ENCODE data around the gene NLGN3. TPM values are rescaled to one million over a fixed set of nuclear protein-coding genes. Genes with fewer than 3 reads are reported as not detected.

Gene NLGN3
- total RNA-seq (2014; rRNA removed; shearing (Covaris generic)): 0.51 and 0.57 TPM in 2 replicates
- 1.3 and 1.7 TPM in 2 replicates for total RNA-seq (2022)
- Bru-seq, nascent RNA: percentile 33 among the genes with signal in this experiment
- percentile 37 among the genes with signal in this experiment for BruChase-seq, experiment 1, labeled RNA remaining after a 6-hour chase
- percentile 41 among the genes with signal in this experiment for BruChase-seq, experiment 2, labeled RNA remaining after a 2-hour chase
- long read RNA-seq, partial matches to known transcripts: 0 of 1 reads
- long read RNA-seq, other reads (novel, unspliced or antisense): 1 of 1 reads

GRCh38 chrX:71144651-71145050, at the start of gene NLGN3:
TSS of gene NLGN3 (plus strand) at chrX:71144841. CDS start at chrX:71147750, 2,909 bp downstream.
- Histone ChIP-seq H3K4me3 (ENCODE audit: low read depth, low read length, poor library complexity, severe bottlenecking) (no peak within 1 kb of the TSS), H2AFZ (ENCODE audit: low read length) (no peak within 1 kb of the TSS), H3K27ac (ENCODE audit: low read depth, low read length, poor library complexity, severe bottlenecking) (no peak within 1 kb of the TSS), H3K36me3 (ENCODE audit: insufficient read depth, low read length) (0 out of 2 replicates have a peak, but pooled peaks cover 6% of the 10 kb centered on the region), H3K9me3 (ENCODE audit: low read length) (no peaks in the 10 kb centered on the region), H3K79me2 (ENCODE audit: insufficient read depth, low read depth, low read length) (no peaks in the 10 kb centered on the region), H4K20me1 (ENCODE audit: insufficient read depth, low read length) (no peaks in the 10 kb centered on the region), H3K4me2 (ENCODE audit: low read length) (no peak within 1 kb of the TSS), H3K4me1 (ENCODE audit: insufficient read depth, low read length, poor library complexity, severe bottlenecking) (no peaks in the 10 kb centered on the region), H3K9me2 (ENCODE audit: insufficient read depth, low read length) (no peaks in the 10 kb centered on the region)
- POLR2A ChIA-PET: no interaction called here
- TF ChIP-seq EZH2phosphoT487 (IDR thresholded peaks at IDR 0.05; ENCODE audit: borderline replicate concordance, low read depth, low read length) (no peak), CTCF (conservative IDR thresholded peaks at IDR 0.05; ENCODE audit: low read length) (no peak)
- BruUV-seq (replicated peaks): no TSS peak
- intact Hi-C loops (cut with micrococcal nuclease; ENCODE audit: unreplicated experiment): no loop called here
- CTCF ChIA-PET (ENCODE audit: unreplicated experiment): no interaction called here
- DNase-seq (ENCODE audit: low spot score): no peak

GRCh38 chrX:71095033-71095432, 49.6 kb upstream of the NLGN3 start:
- Histone ChIP-seq H3K9me2 (ENCODE audit: insufficient read depth, low read length) (no peaks in the 10 kb centered on the region), H2AFZ (ENCODE audit: low read length) (peak overlapping the region; percentile 98), H3K4me3 (ENCODE audit: low read depth, low read length, poor library complexity, severe bottlenecking) (peak overlapping the region; percentile 73), H3K27ac (ENCODE audit: low read depth, low read length, poor library complexity, severe bottlenecking) (no peak overlapping the region), H4K20me1 (ENCODE audit: insufficient read depth, low read length) (no peaks in the 10 kb centered on the region), H3K4me2 (ENCODE audit: low read length) (peak overlapping the region; percentile 84), H3K4me1 (ENCODE audit: insufficient read depth, low read length, poor library complexity, severe bottlenecking) (peaks cover 18% of the 10 kb centered on the region), H3K36me3 (ENCODE audit: insufficient read depth, low read length) (no peaks in the 10 kb centered on the region), H3K79me2 (ENCODE audit: insufficient read depth, low read depth, low read length) (no peaks in the 10 kb centered on the region), H3K9me3 (ENCODE audit: low read length) (no peaks in the 10 kb centered on the region)
- ChIA-PET POLR2A (no interaction called here), CTCF (ENCODE audit: unreplicated experiment) (no interaction called here)
- intact Hi-C loops (cut with micrococcal nuclease; ENCODE audit: unreplicated experiment): no loop called here
- DNase-seq (ENCODE audit: low spot score): no peak
- TF ChIP-seq EZH2phosphoT487 (IDR thresholded peaks at IDR 0.05; ENCODE audit: borderline replicate concordance, low read depth, low read length) (no peak), CTCF (conservative IDR thresholded peaks at IDR 0.05; ENCODE audit: low read length) (no peak)
- TSS peak; percentile 91 for BruUV-seq (replicated peaks)

- POLR2A ChIA-PET: interaction anchor here (0.5 to 1.0 kb wide), 2 partner anchors 11 to 23 kb away, joined by 3 read pairs; partner anchors contain the start of gene MED12
- TF ChIP-seq EZH2phosphoT487 (IDR thresholded peaks at IDR 0.05; ENCODE audit: borderline replicate concordance, low read depth, low read length) (no peak), CTCF (conservative IDR thresholded peaks at IDR 0.05; ENCODE audit: low read length) (no peak)
- H3K79me2 ChIP-seq (ENCODE audit: insufficient read depth, low read depth, low read length): no peaks in the 10 kb centered on the region
- DNase-seq (ENCODE audit: low spot score): peak; percentile 88
- CTCF ChIA-PET (ENCODE audit: unreplicated experiment): interaction anchor here (0.6 kb wide), 1 partner anchor 84 kb away, joined by 5 read pairs; no protein-coding TSS in a partner anchor
- peak within 1 kb of the TSS; percentile 93 for H3K4me2 ChIP-seq (ENCODE audit: low read length)
- no peaks in the 10 kb centered on the region for H3K36me3 ChIP-seq (ENCODE audit: insufficient read depth, low read length)
- H3K9me3 ChIP-seq (ENCODE audit: low read length): no peaks in the 10 kb centered on the region
- peak within 1 kb of the TSS; percentile 98 for H2AFZ ChIP-seq (ENCODE audit: low read length)
- H3K27ac ChIP-seq (ENCODE audit: low read depth, low read length, poor library complexity, severe bottlenecking): no peak within 1 kb of the TSS
- H4K20me1 ChIP-seq (ENCODE audit: insufficient read depth, low read length): no peaks in the 10 kb centered on the region
- H3K9me2 ChIP-seq (ENCODE audit: insufficient read depth, low read length): no peaks in the 10 kb centered on the region
- H3K4me3 ChIP-seq (ENCODE audit: low read depth, low read length, poor library complexity, severe bottlenecking): peak within 1 kb of the TSS; percentile 73
- H3K4me1 ChIP-seq (ENCODE audit: insufficient read depth, low read length, poor library complexity, severe bottlenecking): peaks cover 18% of the 10 kb centered on the region
- BruUV-seq (replicated peaks): no TSS peak
- intact Hi-C loops (cut with micrococcal nuclease; ENCODE audit: unreplicated experiment): no loop called here
These were observed 49.1 kb upstream of the NLGN3 start, which contains the start of gene FOXO4 for GRCh38 chrX:71095555-71095980. TSS of gene FOXO4 (plus strand) at chrX:71095851. CDS start at chrX:71096529, 678 bp downstream.
